ENCODE measurements around the gene ERP27.

DNA sequence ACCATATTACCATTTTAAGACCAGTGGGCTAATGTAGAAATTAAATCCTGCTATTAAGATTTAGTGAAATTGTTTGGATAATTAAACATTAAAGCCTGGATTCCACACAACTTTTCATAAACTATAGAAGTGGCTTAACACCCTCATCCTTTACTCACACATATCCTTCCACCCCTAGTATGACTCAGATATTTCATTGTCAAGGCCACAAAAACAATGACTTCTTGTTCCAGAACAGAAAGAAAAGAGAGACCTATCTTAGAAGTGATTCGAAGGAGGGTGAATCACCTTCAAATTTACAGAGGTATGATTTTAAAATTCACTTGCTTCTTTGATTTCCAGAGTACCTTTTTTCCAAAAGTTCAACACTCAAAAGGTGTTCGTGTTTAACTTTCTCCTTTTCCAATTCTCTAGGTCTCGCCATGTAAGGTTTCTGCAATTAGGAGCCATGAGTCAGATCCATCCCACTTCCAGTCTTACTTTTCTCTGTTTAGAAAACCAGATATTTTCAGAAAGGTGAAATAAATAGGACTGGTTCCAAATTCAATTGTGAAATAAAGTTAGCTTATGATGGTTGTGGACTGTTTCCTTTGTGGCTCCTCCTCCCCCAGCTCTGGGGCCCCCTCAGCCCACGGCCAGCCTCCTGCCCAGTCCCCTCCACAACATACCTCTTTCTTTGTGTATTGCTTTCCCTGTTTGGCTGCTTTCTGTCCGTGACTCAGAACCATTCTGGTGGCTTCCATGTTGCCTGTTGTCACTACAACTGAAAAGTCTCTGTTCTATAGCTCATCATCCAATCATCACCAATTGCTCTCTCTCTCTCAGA lies 28.0 kb downstream of the ERP27 start:
- TF ChIP-seq, protein P1, sequence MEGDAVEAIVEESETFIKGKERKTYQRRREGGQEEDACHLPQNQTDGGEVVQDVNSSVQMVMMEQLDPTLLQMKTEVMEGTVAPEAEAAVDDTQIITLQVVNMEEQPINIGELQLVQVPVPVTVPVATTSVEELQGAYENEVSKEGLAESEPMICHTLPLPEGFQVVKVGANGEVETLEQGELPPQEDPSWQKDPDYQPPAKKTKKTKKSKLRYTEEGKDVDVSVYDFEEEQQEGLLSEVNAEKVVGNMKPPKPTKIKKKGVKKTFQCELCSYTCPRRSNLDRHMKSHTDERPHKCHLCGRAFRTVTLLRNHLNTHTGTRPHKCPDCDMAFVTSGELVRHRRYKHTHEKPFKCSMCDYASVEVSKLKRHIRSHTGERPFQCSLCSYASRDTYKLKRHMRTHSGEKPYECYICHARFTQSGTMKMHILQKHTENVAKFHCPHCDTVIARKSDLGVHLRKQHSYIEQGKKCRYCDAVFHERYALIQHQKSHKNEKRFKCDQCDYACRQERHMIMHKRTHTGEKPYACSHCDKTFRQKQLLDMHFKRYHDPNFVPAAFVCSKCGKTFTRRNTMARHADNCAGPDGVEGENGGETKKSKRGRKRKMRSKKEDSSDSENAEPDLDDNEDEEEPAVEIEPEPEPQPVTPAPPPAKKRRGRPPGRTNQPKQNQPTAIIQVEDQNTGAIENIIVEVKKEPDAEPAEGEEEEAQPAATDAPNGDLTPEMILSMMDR (IDR thresholded peaks at IDR 0.05): no peak
- no peak for TF ChIP-seq POLR2A (IDR thresholded peaks at IDR 0.05)

All from adrenal gland (tissue), 5 donors.